CD4-positive, alpha-beta T cell treated with Interleukin-10 for 1 hour (primary cell): Measurements from ENCODE around the gene DSPP.
"Not testable (repeated sequence)": the region's sequence is repeated elsewhere in the genome, so short reads cannot be mapped to it uniquely, and the experiment has no call there.

Experiments
- DNase-seq: peaks from one replicate; pipeline ENCODE4 v3.0.0-alpha.2; 2020

Gene DSPP

DNA sequence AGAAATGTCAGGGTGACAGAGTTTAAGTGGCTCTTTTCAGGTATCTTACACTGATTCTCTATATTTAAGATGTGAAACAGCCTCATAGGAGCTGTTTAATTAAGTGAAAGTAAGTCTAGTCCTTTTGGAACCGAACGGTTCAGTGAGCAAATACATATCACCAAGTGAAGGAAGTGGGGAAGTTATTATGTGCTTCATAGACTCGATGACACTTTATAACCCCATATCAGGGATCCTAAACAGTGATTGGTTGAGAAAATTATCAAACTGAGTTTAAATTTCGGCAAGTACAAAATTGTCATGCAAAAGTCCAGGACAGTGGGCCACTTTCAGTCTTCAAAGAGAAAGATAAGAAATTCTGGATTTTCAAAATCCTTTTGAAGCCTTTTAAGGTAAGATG is at the start of gene DSPP:
DSPP (plus strand) TSS at position 301 of the 400 bp plus-strand sequence. CDS start 2,380 bp downstream, outside the sequence.
- DNase-seq, result no peak

- DNase-seq, result peak; percentile 68
Observed at GRCh38 chr4:87559090-87559837, 49.1 kb upstream of the DSPP start.

DNA sequence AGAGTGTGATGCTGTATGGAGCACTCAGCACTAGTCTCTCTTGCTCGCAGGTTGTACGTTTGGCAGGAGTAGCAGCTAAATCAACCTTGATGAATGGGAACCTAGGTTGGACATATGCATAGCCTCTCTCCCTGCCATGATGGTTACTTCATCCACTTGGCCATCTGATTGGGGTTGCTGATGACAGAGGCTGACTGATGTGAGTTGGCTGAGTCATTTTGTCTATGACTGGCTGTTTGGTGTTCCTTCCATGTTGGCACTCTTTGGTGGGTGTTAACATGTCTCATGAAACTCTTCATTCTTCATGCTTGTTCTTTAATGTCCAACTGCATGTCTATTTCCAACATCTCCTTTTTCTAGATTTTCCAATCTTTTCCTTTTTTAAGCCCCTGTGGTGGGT is 47.5 kb upstream of the DSPP start:
- no peak for DNase-seq

- no peak for DNase-seq
Observed at GRCh38 chr4:87565746-87566145, 42.6 kb upstream of the DSPP start.

- no peak for DNase-seq
Observed at GRCh38 chr4:87566276-87566675, 42.1 kb upstream of the DSPP start.

GRCh38 chr4:87567191-87567590 is 41.1 kb upstream of the DSPP start:
- no peak for DNase-seq

DNA sequence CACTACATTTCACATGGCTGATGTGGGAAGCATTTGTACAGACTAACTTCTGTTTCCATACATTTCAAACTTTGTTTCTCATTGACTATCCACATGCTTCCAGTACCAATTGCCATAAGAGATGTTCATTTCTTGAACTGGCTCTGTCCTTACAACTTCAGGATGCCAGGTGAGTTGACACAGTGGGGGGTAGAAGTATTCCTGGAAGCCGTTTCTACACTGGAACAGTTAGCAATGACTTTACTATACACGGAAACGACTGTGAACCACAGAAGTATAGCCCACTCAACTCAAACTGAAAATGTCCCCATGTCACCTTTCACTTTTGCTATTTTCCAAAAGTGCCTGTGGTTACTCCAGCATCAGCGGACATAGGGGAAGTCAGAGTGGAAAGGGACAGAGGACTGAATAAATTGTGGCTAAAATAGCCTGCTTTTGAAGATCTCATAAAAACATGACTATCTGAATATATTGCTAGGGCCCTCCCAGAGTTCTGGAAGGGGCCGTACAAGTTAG is 38.0 kb upstream of the DSPP start:
- DNase-seq, result no peak

DNA sequence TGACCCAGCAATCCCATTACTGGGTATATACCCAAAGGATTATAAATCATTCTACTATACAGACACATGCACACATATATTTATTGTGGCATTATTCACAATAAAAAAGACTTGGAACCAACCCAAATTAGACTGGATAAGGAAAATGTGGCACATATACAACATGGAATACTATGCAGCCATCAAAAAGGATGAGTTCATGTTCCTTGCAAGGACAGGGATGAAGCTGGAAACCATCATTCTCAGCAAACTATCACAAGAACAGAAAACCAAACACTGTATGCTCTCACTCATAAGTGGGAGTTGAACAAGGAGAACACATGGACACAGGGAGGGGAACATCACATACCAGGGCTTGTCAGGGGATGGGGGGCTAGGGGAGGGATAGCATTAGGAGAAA is 34.0 kb upstream of the DSPP start:
- not testable (repeated sequence) for DNase-seq

GRCh38 chr4:87574996-87575395 is 33.3 kb upstream of the DSPP start:
- no peak for DNase-seq

GRCh38 chr4:87575408-87575807 is 32.9 kb upstream of the DSPP start:
- DNase-seq, result no peak

DNA sequence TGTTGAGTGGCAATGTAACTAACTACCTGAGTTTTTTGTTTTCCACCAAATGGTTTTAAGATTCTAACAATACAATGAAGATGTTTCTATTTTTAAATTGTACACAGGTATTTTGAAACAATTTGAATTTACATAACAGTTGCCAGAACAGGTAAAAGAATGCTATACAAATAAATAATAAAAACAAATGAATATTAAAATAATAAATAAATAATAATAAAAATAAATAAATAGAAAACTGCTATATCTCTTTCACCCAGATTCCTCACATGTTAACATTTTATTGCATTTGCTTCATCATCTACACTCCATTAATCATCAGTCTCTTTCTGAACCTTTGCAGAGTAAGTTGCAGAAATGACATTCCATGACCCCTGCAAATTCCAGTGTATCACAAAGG is 32.3 kb upstream of the DSPP start:
- no peak for DNase-seq

DNA sequence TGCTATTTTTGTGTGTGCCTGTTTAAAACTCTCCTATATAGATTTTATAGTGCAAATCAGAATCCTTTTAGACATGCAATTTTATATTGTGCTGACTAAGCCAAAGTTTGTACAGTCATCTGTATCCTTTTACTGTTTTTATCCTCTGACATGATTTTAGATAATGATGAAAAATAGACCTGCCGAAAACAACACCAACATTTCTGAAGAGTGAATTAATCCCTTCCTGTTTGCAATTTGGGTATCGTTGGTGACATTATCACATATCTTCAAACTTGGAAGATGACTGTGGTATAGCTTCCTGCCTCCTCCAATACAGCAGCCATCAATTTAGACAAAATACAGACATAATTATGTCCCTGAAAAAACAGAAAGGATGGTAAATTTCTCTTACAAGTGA is 28.9 kb upstream of the DSPP start:
- no peak for DNase-seq

GRCh38 chr4:87580057-87580456 is 28.3 kb upstream of the DSPP start:
- DNase-seq, result no peak

GRCh38 chr4:87584222-87584908 is 24.0 kb upstream of the DSPP start:
- no peak for DNase-seq

- DNase-seq, result no peak
Observed at GRCh38 chr4:87589531-87589930, 18.8 kb upstream of the DSPP start.

DNA sequence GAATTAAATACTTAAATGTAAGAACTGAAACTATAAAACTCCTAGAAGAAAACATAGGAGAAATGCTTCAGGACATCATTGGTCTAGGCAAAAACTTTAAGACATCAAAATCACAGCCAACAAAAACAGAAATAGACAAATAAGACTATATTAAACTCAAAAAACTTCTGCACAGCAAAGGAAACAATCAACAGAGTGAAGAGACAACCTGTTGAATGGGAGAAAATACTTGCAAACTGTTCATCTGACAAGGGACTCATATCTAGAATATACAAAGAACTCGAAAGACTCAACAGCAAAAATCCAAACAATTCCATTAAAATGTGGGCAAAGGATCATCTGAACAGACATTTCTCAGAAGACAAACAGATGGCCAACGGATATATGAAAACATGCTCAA is 16.2 kb upstream of the DSPP start:
- no peak for DNase-seq

GRCh38 chr4:87601361-87601760 is 7.0 kb upstream of the DSPP start:
- DNase-seq, result no peak

DNA sequence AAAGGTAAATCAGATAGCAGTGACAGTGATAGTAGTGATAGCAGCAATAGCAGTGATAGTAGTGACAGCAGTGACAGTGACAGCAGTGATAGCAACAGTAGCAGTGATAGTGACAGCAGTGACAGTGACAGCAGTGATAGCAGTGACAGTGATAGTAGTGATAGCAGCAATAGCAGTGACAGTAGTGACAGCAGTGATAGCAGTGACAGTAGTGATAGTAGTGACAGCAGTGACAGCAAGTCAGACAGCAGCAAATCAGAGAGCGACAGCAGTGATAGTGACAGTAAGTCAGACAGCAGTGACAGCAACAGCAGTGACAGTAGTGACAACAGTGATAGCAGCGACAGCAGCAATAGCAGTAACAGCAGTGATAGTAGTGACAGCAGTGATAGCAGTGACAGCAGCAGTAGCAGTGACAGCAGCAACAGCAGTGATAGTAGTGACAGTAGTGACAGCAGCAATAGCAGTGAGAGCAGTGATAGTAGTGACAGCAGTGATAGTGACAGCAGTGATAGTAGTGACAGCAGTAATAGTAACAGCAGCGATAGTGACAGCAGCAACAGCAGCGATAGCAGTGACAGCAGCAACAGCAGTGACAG is 6.1 kb downstream of the DSPP start:
- DNase-seq, result no peak

GRCh38 chr4:87616268-87616667 is 7.9 kb downstream of the DSPP start:
- no peak for DNase-seq

- no peak for DNase-seq
Observed at GRCh38 chr4:87620086-87620485, 11.8 kb downstream of the DSPP start.

- DNase-seq, result no peak
Observed at GRCh38 chr4:87620491-87620890, 12.2 kb downstream of the DSPP start.

DNA sequence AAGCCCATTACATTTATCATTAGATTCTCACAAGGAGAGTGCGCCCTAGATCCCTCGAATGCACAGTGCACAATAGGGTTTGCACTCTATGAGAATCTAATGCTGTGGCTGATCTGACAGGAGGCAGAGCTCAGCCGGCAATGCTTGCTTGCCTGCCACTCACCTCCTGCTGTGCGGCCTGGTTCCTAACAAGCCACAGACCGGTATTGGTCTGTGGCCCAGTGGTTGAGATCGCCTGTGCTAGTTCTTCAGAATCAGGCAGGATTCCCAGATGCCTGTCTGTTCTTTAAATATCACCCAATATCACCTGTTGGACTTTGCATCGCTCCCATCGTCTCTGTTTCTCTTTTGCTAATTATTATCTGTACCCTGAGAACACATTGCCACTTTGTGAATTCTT is 14.0 kb downstream of the DSPP start:
- no peak for DNase-seq

DNA sequence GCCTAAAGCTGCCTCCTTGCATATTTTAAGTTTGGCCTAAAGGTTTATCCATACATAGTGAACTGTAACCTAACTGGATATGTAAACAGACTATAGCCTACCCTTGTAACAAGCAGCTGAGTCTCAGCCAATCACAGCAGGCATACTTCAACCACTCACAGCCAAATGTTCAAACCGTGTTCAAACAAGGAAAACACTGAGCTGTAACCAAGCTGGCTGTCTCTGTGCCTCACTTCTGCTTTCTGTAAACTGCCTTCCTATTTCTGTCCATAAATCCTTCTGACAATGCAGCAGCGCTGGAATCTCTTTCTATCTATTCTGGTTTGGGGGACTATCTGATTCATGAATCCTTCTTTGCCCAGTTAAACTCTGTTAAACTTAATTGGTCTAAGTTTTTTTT is 16.4 kb downstream of the DSPP start:
- DNase-seq, result no peak

DNA sequence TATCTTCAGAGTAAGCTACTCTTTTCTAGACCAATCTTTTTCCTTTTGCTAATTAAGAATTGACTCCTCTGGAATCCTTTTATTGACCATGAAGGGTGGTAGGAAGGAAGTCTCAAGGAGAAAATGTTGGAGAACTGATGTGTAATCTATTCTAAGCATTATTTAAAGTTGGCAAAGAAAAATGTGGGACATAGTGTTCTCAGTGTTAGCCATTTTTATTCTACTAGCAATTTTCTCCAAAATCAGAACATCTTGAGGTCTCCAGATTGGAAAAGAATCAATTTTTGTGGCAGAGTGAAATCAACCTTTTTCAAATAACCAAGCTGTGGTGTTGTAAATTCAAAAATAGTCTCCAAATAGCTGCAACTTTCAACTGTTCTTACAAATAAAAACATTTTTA is 23.3 kb downstream of the DSPP start:
- no peak for DNase-seq
